Psoas muscle (tissue), 8 donors: ENCODE data around the gene SCN2A. TPM values are rescaled to one million over a fixed set of nuclear protein-coding genes. Genes with fewer than 3 reads are reported as not detected.

Source experiments
- ATAC-seq, 4 donors: fragments of 200-7000 bp; cut with Tn5 transposase; one replicate each; pipeline ENCODE4 v1.9.1; 2020; ENCODE audit warnings: moderate library complexity in 3 of 4, mild to moderate bottlenecking in 2 of 4
- DNase-seq, 2 donors: peaks; one replicate each; pipeline ENCODE4 v3.0.0-alpha.2; 2020
- H3K27ac ChIP-seq: fragments of 200-600 bp; one replicate; pipeline ENCODE4 v1.8.0; 2022
- H3K27me3 ChIP-seq, 3 donors: fragments of 200-600 bp in 1 of 3; one replicate each; pipeline versions ENCODE4 v1.6.1 to v1.8.0; 2013 to 2022; ENCODE audit warnings: low read length in 2 of 3, mild to moderate bottlenecking in 2 of 3, moderate library complexity in 1 of 3; ENCODE audit not compliant: insufficient read depth in 3 of 3
- H3K36me3 ChIP-seq, 2 donors: fragments of 200-600 bp in 1 of 2; one replicate each; pipeline versions ENCODE4 v1.6.1 to v1.8.0; 2013 to 2022; ENCODE audit warnings: low read depth in 1 of 2, mild to moderate bottlenecking in 1 of 2, moderate library complexity in 1 of 2; ENCODE audit not compliant: insufficient read depth in 1 of 2
- H3K4me1 ChIP-seq: fragments of 200-600 bp; one replicate; pipeline ENCODE4 v1.8.0; 2022
- H3K4me3 ChIP-seq: fragments of 200-600 bp; one replicate; pipeline ENCODE4 v1.8.0; 2022; ENCODE audit warnings: mild to moderate bottlenecking
- H3K9me3 ChIP-seq: fragments of 200-600 bp; one replicate; pipeline ENCODE4 v1.8.0; 2022
- WGBS, 3 donors: extraction: QIAGEN DNeasy Blood & Tissue Kit; methylation state at CpG; one replicate each; pipeline versions ENCODE4 v1.1.6 to v1.1.7; 2013; 5-methylcytosine and 5-hydroxymethylcytosine counted together
- intact Hi-C, 2 donors: fragments of 100-400 bp; cut with DNase I; formaldehyde crosslinking; loops; one replicate each; pipeline versions ENCODE4 v1.11.0 to v1.14.2; 2022
- polyA plus RNA-seq, 3 donors: library from polyadenylated mRNA; stranded (reverse); fragments of 200-250 nt; gene quantifications; one replicate each; pipeline ENCODE4 v1.2.3, GENCODE V29; 2013
- total RNA-seq, 4 donors: library from RNA; stranded (reverse); fragmentation: NEBNext Ultra II Directional in 2 of 4; extraction: Animal tissue kit (Norgen Biotek cat#: 25700) in 2 of 4; gene quantifications; one replicate each; pipeline versions ENCODE4 v1.2.1 to v1.2.4, GENCODE V29; 2021 to 2023
- TF ChIP-seq, protein P1 (sequence below): fragments of 200-600 bp; IDR thresholded peaks from one replicate; pipeline ENCODE4 v1.8.0; 2022; ENCODE audit warnings: antibody characterized with exemption
- donor health status: healthy with polysubstance abuse.
- donor health status: DM: no; HTN: no; CAD: no; lungs with moderate emphysema.
- donor health status: Bipolar disorder and iron deficiency.
- donor health status: healthy.
- donor health status: DM: yes; HTN: yes; CAD: no.
- donor health status: DM: no; HTN: no; CAD: no.
- donor health status: DM: no; HTN: no; CAD: no.
- donor health status: DM: yes; HTN: yes; CAD: no.

The SCN2A gene
- total and polyA plus RNA-seq, 7 donors: under 0.01 to 0.03 TPM; not detected in 5

DNA sequence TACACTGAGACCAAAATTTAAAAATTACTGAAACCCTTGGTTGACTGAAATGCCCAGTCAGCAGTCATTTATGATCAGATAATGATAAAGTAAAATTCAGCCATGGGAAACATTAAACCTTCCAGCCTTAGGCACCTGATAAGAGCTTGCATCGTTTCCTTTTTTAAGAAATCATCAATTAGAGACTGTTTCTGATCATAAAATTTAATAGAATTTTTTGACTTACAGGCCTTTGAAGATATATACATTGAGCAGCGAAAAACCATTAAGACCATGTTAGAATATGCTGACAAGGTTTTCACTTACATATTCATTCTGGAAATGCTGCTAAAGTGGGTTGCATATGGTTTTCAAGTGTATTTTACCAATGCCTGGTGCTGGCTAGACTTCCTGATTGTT is 130.7 kb downstream of the SCN2A start:
- Histone ChIP-seq H3K27me3 (no peaks in the 10 kb centered on the region), H3K4me1 (no peaks in the 10 kb centered on the region), H3K4me3 (no peak overlapping the region), H3K36me3 (no peaks in the 10 kb centered on the region), H3K9me3 (no peaks in the 10 kb centered on the region), H3K27ac (no peak overlapping the region)
- TF ChIP-seq, protein P1, sequence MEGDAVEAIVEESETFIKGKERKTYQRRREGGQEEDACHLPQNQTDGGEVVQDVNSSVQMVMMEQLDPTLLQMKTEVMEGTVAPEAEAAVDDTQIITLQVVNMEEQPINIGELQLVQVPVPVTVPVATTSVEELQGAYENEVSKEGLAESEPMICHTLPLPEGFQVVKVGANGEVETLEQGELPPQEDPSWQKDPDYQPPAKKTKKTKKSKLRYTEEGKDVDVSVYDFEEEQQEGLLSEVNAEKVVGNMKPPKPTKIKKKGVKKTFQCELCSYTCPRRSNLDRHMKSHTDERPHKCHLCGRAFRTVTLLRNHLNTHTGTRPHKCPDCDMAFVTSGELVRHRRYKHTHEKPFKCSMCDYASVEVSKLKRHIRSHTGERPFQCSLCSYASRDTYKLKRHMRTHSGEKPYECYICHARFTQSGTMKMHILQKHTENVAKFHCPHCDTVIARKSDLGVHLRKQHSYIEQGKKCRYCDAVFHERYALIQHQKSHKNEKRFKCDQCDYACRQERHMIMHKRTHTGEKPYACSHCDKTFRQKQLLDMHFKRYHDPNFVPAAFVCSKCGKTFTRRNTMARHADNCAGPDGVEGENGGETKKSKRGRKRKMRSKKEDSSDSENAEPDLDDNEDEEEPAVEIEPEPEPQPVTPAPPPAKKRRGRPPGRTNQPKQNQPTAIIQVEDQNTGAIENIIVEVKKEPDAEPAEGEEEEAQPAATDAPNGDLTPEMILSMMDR: no peak
- intact Hi-C loops: no loop called here
- ATAC-seq (no peak), DNase-seq (no peak)
- WGBS, 3 donors: 84 to 88% (median 87%) methylated on average over 2 of the region's 2 CpGs

DNA sequence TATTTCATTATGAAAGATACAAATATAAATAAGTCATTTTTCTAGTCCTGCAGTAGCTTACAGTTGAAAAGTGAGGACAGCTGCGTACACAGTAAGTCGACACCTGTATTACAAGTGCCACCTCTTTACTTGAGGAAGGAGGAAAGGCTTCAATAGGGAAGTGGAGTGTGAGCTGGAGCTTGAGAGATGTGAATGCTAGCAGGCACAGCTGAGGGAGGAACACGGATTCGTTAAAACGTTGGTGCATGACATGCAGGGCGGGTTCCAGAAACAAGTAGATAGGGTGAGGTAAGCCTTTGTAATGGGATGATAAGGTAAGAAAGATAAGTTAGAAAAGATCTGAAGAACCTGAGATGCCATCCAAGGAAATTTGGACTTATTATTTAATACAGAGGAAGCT is 132.1 kb downstream of the SCN2A start:
- no peak for ATAC-seq
- intact Hi-C loops: no loop called here

DNA sequence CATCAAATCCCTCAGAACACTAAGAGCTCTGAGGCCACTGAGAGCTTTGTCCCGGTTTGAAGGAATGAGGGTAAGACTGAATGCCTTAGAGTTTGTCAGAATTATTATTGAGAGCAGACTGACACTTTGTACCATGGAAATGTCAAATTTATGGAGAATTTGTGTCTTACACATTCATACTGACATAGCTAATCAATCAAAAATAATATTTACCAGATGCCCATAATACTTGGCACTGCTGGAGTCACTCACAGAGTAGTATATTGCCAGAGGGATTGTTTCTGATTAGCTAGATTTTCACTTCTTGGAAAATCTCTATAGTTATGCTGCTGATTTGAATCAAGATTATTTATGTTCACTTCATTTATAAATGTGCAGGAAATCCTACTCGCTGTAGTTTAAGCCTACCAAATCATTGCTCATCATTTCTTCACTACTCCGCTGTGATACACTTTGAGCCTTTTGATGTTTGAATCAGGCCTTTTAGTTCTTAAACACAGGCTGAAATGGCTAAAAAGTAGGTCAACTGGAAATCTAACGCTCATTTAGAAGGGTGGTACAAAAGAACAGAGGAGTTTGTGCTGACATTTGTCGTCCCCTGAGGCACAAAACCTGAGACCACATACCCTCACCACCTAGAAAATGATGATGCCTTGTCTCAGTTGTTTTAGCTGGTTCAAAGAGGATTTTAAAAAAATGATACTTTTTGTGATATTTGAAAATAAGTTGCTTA is 134.2 kb downstream of the SCN2A start:
- no peaks in the 10 kb centered on the region for H3K36me3 ChIP-seq
- intact Hi-C loops: no loop called here
- no peaks in the 10 kb centered on the region for H3K27me3 ChIP-seq
- no peaks in the 10 kb centered on the region for H3K4me1 ChIP-seq
- no peaks in the 10 kb centered on the region for H3K9me3 ChIP-seq
- ATAC-seq: no peak
- WGBS, 3 donors: 49 to 64% (median 58%) methylated on average over 5 of the region's 5 CpGs
- no peak for DNase-seq
- no peak overlapping the region for H3K27ac ChIP-seq
- TF ChIP-seq, protein P1: no peak
- H3K4me3 ChIP-seq: no peak overlapping the region

More for the DNA sequence above, 132.1 kb downstream of the SCN2A start:
- H3K9me3 ChIP-seq: no peaks in the 10 kb centered on the region
- H3K36me3 ChIP-seq: no peaks in the 10 kb centered on the region
- no peak overlapping the region for H3K4me3 ChIP-seq
- 46 to 51% (median 48%) methylated on average over 6 of the region's 6 CpGs for WGBS, 3 donors
- no peaks in the 10 kb centered on the region for H3K27me3 ChIP-seq
- TF ChIP-seq, protein P1: no peak
- no peak for DNase-seq
- H3K27ac ChIP-seq: no peak overlapping the region
- H3K4me1 ChIP-seq: no peaks in the 10 kb centered on the region

DNA sequence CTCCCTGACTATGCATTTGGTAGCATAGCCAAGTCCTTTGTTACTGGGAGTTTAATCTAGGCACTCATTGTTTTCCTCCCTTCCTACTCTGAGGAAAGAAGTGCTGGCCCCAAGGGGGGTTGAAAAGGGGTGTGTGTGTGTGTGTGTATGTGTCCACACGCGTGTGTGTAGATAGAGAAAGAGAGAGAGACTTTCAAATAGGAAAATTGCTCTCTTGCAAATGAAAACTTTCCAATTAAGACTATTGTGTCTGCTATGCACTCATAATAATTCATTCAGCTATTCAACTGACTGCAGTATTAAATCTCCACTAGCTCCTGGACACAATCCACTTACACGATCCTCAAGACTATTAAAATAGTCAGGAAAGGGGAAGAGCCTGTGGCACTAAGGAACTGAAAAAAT is 137.4 kb downstream of the SCN2A start:
- no peak overlapping the region for H3K27ac ChIP-seq
- H3K27me3 ChIP-seq: no peaks in the 10 kb centered on the region
- H3K4me3 ChIP-seq: no peak overlapping the region
- no peak for ATAC-seq
- intact Hi-C loops: no loop called here
- no peak for DNase-seq
- TF ChIP-seq, protein P1: no peak
- 25 to 41% (median 38%) methylated on average over 3 of the region's 3 CpGs for WGBS, 3 donors
- H3K9me3 ChIP-seq: no peaks in the 10 kb centered on the region
- no peaks in the 10 kb centered on the region for H3K4me1 ChIP-seq
- H3K36me3 ChIP-seq: no peaks in the 10 kb centered on the region

DNA sequence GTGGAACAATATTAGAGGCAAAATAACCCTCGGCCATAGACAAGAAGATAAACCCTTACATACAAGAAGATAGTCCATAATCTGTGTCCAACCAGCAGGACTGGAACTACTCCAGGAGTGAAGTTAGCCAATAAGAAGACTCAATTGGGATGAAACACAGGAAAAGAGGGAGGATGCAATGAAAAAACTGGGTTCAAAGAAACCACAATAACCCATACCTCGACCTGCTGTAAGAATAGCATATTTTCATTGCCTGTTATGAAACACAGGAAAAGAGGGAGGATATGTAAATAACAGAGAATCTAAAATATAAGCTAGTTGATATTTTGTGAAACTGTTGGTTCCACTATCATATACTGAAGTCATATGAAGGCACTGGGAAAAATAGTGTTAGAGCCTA is 143.1 kb downstream of the SCN2A start:
- intact Hi-C loops: no loop called here
- Histone ChIP-seq H3K36me3 (no peaks in the 10 kb centered on the region), H3K4me1 (no peaks in the 10 kb centered on the region), H3K27me3 (no peaks in the 10 kb centered on the region), H3K9me3 (no peaks in the 10 kb centered on the region), H3K27ac (no peak overlapping the region), H3K4me3 (no peak overlapping the region)
- DNase-seq (no peak), ATAC-seq (no peak)
- TF ChIP-seq, protein P1: no peak
- 81 to 89% (median 85%) methylated on average over 2 of the region's 2 CpGs for WGBS, 3 donors
